SK-N-SH (cell line): Measurements from ENCODE around the gene SGPL1. TPM values are rescaled to one million over a fixed set of nuclear protein-coding genes. Genes with fewer than 3 reads are reported as not detected.
A peak's percentile ranks its signal among the peaks of the same experiment; 100 is the strongest.

Source experiments
- CTCF ChIA-PET: fragments of 300-600, 350-600 bp; formaldehyde crosslinking; extraction: SDS; loops from one replicate; lab custom pipeline; 2021; lab: Yijun Ruan, JAX
- POLR2A ChIA-PET: fragments of 350-600 bp; sonication (Branson Sonifier 250); formaldehyde crosslinking; extraction: SDS; loops from one replicate; lab custom pipeline; 2020; ENCODE audit warnings: antibody characterized with exemption, inconsistent platforms; lab: Yijun Ruan, JAX
- DNase-seq: peaks from one replicate; pipeline ENCODE4 v3.0.0; 2012
- H2AFZ ChIP-seq: fragments of 200-600 bp; sonication (generic); 2 replicates; pipeline ENCODE4 v1.8.1; 2016; ENCODE audit warnings: antibody characterized with exemption, mild to moderate bottlenecking, low read depth
- H3F3A ChIP-seq: fragments of 200-600 bp; sonication (generic); replicated peaks from 2 replicates; pipeline ENCODE3; 2016; ENCODE audit warnings: antibody characterized with exemption, mild to moderate bottlenecking; ENCODE audit not compliant: insufficient read depth
- H3K27ac ChIP-seq, 2 experiments: fragments of 200-500 bp in 1 of 2; fragments of 200-600 bp in 1 of 2; sonication (Bioruptor generic) in 1 of 2; sonication (generic), shearing (Covaris generic) in 1 of 2; 2 replicates each; pipeline versions ENCODE4 v1.5.1 to v1.6.1; 2014 to 2016; ENCODE audit warnings: low read depth in 2 of 2, inconsistent platforms in 1 of 2, low read length in 1 of 2, mild to moderate bottlenecking in 1 of 2, mixed read lengths in 1 of 2
- H3K27me3 ChIP-seq: fragments of 200-600 bp; sonication (generic), shearing (Covaris generic); 2 replicates; pipeline ENCODE4 v1.6.1; 2016; ENCODE audit warnings: mixed run types; ENCODE audit not compliant: insufficient read depth
- H3K36me3 ChIP-seq, 2 experiments: fragments of 200-500 bp in 1 of 2; fragments of 200-600 bp in 1 of 2; sonication (Bioruptor generic) in 1 of 2; sonication (generic) in 1 of 2; replicated peaks in 1 of 2; 2 replicates each; pipeline versions ENCODE3 to v1.5.1; 2014 to 2016; ENCODE audit warnings: low read length in 1 of 2, mild to moderate bottlenecking in 1 of 2; ENCODE audit not compliant: insufficient read depth in 2 of 2, control insufficient read depth in 1 of 2
- H3K4me1 ChIP-seq, 2 experiments: fragments of 200-500 bp in 1 of 2; fragments of 200-600 bp in 1 of 2; sonication (Bioruptor generic) in 1 of 2; sonication (generic), shearing (Covaris generic) in 1 of 2; 2 replicates each; pipeline versions ENCODE4 v1.5.1 to v1.6.1; 2014 to 2016; ENCODE audit warnings: low read depth in 1 of 2, low read length in 1 of 2, mixed run types in 1 of 2; ENCODE audit not compliant: insufficient read depth in 2 of 2, control insufficient read depth in 1 of 2
- H3K4me2 ChIP-seq: fragments of 200-600 bp; sonication (generic), shearing (Covaris generic); 2 replicates; pipeline ENCODE4 v1.6.1; 2017; ENCODE audit warnings: mixed run types
- H3K4me3 ChIP-seq, 2 experiments: fragments of 200-500 bp in 1 of 2; fragments of 200-600 bp in 1 of 2; sonication (Bioruptor generic) in 1 of 2; sonication (generic), shearing (Covaris generic) in 1 of 2; 2 replicates each; pipeline versions ENCODE4 v1.5.1 to v1.8.1; 2014 to 2016; ENCODE audit warnings: low read depth in 2 of 2, inconsistent platforms in 1 of 2, low read length in 1 of 2, mild to moderate bottlenecking in 1 of 2, mixed read lengths in 1 of 2, moderate library complexity in 1 of 2
- H3K79me2 ChIP-seq: fragments of 200-600 bp; sonication (generic); 2 replicates; pipeline ENCODE4 v1.8.1; 2017; ENCODE audit warnings: mild to moderate bottlenecking; ENCODE audit not compliant: insufficient read depth
- H3K9ac ChIP-seq: fragments of 200-600 bp; sonication (generic); 2 replicates; pipeline ENCODE4 v1.6.1; 2017; ENCODE audit warnings: mixed run types
- H3K9me2 ChIP-seq: fragments of 200-600 bp; sonication (generic); 2 replicates; pipeline ENCODE4 v1.6.1; 2017; ENCODE audit warnings: mixed run types
- H3K9me3 ChIP-seq: fragments of 200-600 bp; sonication (generic); 2 replicates; pipeline ENCODE4 v1.6.1; 2017; ENCODE audit warnings: mixed run types, mild to moderate bottlenecking, moderate library complexity
- H4K20me1 ChIP-seq: fragments of 200-600 bp; sonication (generic); 2 replicates; pipeline ENCODE4 v1.6.1; 2017; ENCODE audit warnings: mild to moderate bottlenecking, mixed run types; ENCODE audit not compliant: insufficient read depth
- CHD2 ChIP-seq: fragments of 150-350 bp; IDR thresholded peaks from 2 replicates; pipeline ENCODE4 v1.6.1; 2018; ENCODE audit warnings: low read length; ENCODE audit not compliant: partially characterized antibody
- CTCF ChIP-seq: fragments of 200-600 bp; sonication (generic); IDR thresholded peaks from 2 replicates; pipeline ENCODE4 v1.6.1; 2017; ENCODE audit warnings: antibody characterized with exemption, mild to moderate bottlenecking, moderate library complexity
- EP300 ChIP-seq, 2 experiments: IDR thresholded peaks; 2 replicates each; pipeline versions ENCODE4 v1.4.0 to v1.6.1; 2012; ENCODE audit warnings: borderline replicate concordance in 1 of 2, low read depth in 1 of 2, low read length in 1 of 2
- FOSL2 ChIP-seq: IDR thresholded peaks from 2 replicates; pipeline ENCODE4 v1.4.0; 2012; ENCODE audit warnings: low read depth, mild to moderate bottlenecking, moderate library complexity, borderline replicate concordance
- FOXM1 ChIP-seq: IDR thresholded peaks from 2 replicates; pipeline ENCODE4 v1.4.0; 2012; ENCODE audit warnings: low read depth, mild to moderate bottlenecking
- IRF3 ChIP-seq: fragments of 150-350 bp; IDR thresholded peaks from 2 replicates; pipeline ENCODE4 v1.6.1; 2016; ENCODE audit warnings: mild to moderate bottlenecking, low read depth, low read length
- JUND ChIP-seq: IDR thresholded peaks from 2 replicates; pipeline ENCODE4 v1.4.0; 2012
- MXI1 ChIP-seq: IDR thresholded peaks from 2 replicates; pipeline ENCODE4 v1.6.1; 2012; ENCODE audit warnings: mild to moderate bottlenecking, low read depth, low read length, improper control_type of control experiment
- NFIC ChIP-seq: IDR thresholded peaks from 2 replicates; pipeline ENCODE4 v1.4.0; 2012; ENCODE audit warnings: borderline replicate concordance
- NRF1 ChIP-seq: IDR thresholded peaks from 2 replicates; pipeline ENCODE4 v1.6.1; 2012; ENCODE audit warnings: low read depth, mild to moderate bottlenecking, low read length
- POLR2AphosphoS5 ChIP-seq: IDR thresholded peaks from 2 replicates; pipeline ENCODE4 v1.6.1; 2012; ENCODE audit warnings: low read depth, low read length
- RCOR1 ChIP-seq: fragments of 150-350 bp; IDR thresholded peaks from 2 replicates; pipeline ENCODE4 v1.6.1; 2017; ENCODE audit warnings: antibody characterized with exemption, low read length
- RFX5 ChIP-seq: IDR thresholded peaks from 2 replicates; pipeline ENCODE4 v1.6.1; 2012; ENCODE audit warnings: mild to moderate bottlenecking, improper control_type of control experiment, low read length
- RXRA ChIP-seq: IDR thresholded peaks from 2 replicates; pipeline ENCODE4 v1.4.0; 2012; ENCODE audit warnings: low read depth, mild to moderate bottlenecking, borderline replicate concordance
- SIN3A ChIP-seq: IDR thresholded peaks from 2 replicates; pipeline ENCODE4 v1.6.1; 2012; ENCODE audit warnings: low read depth, mild to moderate bottlenecking, low read length, moderate library complexity, borderline replicate concordance
- TAF1 ChIP-seq: IDR thresholded peaks from 2 replicates; pipeline ENCODE4 v1.6.1; 2012; ENCODE audit warnings: low read depth, mild to moderate bottlenecking, low read length, moderate library complexity, borderline replicate concordance
- TCF12 ChIP-seq: IDR thresholded peaks from 2 replicates; pipeline ENCODE4 v1.4.0; 2012
- TEAD4 ChIP-seq: IDR thresholded peaks from 2 replicates; pipeline ENCODE4 v1.4.0; 2012; ENCODE audit warnings: mild to moderate bottlenecking, borderline replicate concordance; ENCODE audit not compliant: insufficient read depth
- YY1 ChIP-seq: IDR thresholded peaks from 2 replicates; pipeline ENCODE4 v1.4.0; 2012; ENCODE audit warnings: low read depth, mild to moderate bottlenecking
- WGBS: methylation state at CpG from one replicate; pipeline ENCODE4 v1.1.6; 2017; ENCODE audit warnings: low lambda C conversion rate; 5-methylcytosine and 5-hydroxymethylcytosine counted together
- polyA plus RNA-seq, 3 experiments: library from polyadenylated mRNA; depleted of rRNA; stranded (reverse); fragments of >200 nt; gene quantifications; 2 replicates each; pipeline ENCODE4 v1.2.3, GENCODE V29; 2012
- TF ChIP-seq, protein P1 (sequence below): IDR thresholded peaks from 2 replicates; pipeline ENCODE4 v1.4.0; 2012; ENCODE audit warnings: low read depth
- TF ChIP-seq, protein P2 (sequence below): IDR thresholded peaks from 2 replicates; pipeline ENCODE4; 2012

The SGPL1 gene
- polyA plus RNA-seq, 1 of the 3 experiments (the other 2 are of a cell fraction): 11.8 TPM

GRCh38 chr10:70832221-70832620 lies 16.5 kb downstream of the SGPL1 start (continued):
- TF ChIP-seq MXI1: no peak
- TF ChIP-seq EP300 (IDR thresholded peaks at IDR 0.05; ENCODE audit: borderline replicate concordance in 1 of 2, low read depth in 1 of 2, low read length in 1 of 2): no peak
- no peak for TF ChIP-seq IRF3
- no peak for TF ChIP-seq TEAD4
- TF ChIP-seq SIN3A: no peak

DNA sequence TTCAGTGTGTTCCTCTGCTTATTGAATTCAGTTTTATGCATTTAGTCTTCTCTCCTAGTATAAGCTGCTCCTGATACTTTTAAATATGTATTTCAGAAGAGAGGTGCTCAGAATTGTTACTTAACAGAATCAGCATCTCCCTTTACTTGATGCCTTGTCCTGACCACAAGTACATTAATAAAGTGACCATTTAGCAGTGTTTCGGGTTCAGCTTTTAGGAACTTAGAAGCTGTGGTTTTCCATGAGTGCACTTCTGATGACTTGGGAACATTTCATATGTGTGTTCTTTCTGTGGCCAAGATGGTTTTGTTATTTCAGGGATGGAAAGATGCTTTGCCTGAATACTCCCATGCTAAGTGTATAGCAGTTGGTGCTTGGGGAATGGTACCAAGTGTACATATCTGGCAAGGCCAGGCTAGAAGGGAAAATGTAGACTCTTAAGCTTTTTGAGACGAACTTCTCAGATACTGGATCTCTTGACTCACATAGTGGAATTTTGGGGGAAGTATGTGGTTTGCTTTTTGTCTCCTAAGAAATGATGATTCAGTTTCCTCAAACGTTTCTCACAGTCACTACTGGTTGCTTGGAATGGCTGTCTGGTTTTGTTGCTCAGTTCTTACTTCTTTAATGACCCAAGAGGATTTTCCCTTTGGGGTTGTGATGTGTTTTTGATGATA lies 17.2 kb downstream of the SGPL1 start:
- POLR2A ChIA-PET: no interaction called here
- Histone ChIP-seq H3K27me3 (no peaks in the 10 kb centered on the region), H3K4me2 (peak overlapping the region; percentile 31; the same call in 1 of the 2 replicates), H3K27ac (peak overlapping the region; percentile 65 to 99), H3K9me3 (no peaks in the 10 kb centered on the region), H3K79me2 (peaks cover 79% of the 10 kb centered on the region), H3K4me1 (peaks cover 24 to 54% of the 10 kb centered on the region in 2 experiments), H2AFZ (no peak overlapping the region), H3K36me3 (peaks cover 27 to 29% of the 10 kb centered on the region in 2 experiments), H3K4me3 (0 out of 4 replicates have a peak overlapping the region, but pooled peaks of 1 of the 2 experiments have one; percentile 9), H4K20me1 (no peaks in the 10 kb centered on the region), H3K9me2 (no peaks in the 10 kb centered on the region), H3K9ac (peak overlapping the region; percentile 67), H3F3A (peaks cover 52% of the 10 kb centered on the region)
- no peak for DNase-seq
- TF ChIP-seq POLR2AphosphoS5 (peak; percentile 37; the same call in 1 of the 2 replicates), NRF1 (no peak), FOSL2 (peak; percentile 77; the same call in 1 of the 2 replicates), YY1 (no peak; the same call in 1 of the 2 replicates), TEAD4 (0 out of 2 replicates have a peak, but pooled peaks have one; percentile 32), RCOR1 (no peak), RFX5 (no peak), TAF1 (peak; percentile 35; the same call in 1 of the 2 replicates), EP300 (IDR thresholded peaks at IDR 0.05; ENCODE audit: borderline replicate concordance in 1 of 2, low read depth in 1 of 2, low read length in 1 of 2) (peak in 1 of 2 experiments; percentile 69; a peak in 1 of 4 replicates), TCF12 (peak; percentile 66; the same call in 1 of the 2 replicates), JUND (peak; percentile 61), CTCF (no peak), RXRA (no peak; the same call in 1 of the 2 replicates), FOXM1 (0 out of 2 replicates have a peak, but pooled peaks have one; percentile 18), IRF3 (no peak), NFIC (peak; percentile 35; the same call in 1 of the 2 replicates), CHD2 (no peak)
- TF ChIP-seq, protein P1, sequence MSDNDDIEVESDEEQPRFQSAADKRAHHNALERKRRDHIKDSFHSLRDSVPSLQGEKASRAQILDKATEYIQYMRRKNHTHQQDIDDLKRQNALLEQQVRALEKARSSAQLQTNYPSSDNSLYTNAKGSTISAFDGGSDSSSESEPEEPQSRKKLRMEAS: no peak
- TF ChIP-seq, protein P2, sequence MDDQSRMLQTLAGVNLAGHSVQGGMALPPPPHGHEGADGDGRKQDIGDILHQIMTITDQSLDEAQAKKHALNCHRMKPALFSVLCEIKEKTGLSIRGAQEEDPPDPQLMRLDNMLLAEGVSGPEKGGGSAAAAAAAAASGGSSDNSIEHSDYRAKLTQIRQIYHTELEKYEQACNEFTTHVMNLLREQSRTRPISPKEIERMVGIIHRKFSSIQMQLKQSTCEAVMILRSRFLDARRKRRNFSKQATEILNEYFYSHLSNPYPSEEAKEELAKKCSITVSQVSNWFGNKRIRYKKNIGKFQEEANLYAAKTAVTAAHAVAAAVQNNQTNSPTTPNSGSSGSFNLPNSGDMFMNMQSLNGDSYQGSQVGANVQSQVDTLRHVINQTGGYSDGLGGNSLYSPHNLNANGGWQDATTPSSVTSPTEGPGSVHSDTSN: peak; percentile 30; the same call in 1 of the 2 replicates
- 22% methylated on average over 3 of the region's 3 CpGs for WGBS
- CTCF ChIA-PET: interaction anchor here (0.8 to 1.6 kb wide), 3 partner anchors 10 to 41 kb away, joined by 4 to 5 read pairs (median 4); partner anchors contain the start of gene SGPL1
